Pancreas (tissue), 10 donors: Measurements from ENCODE around the gene SLC44A5. TPM values are rescaled to one million over a fixed set of nuclear protein-coding genes. Genes with fewer than 3 reads are reported as not detected.

Experiments
- ATAC-seq, 4 donors: fragments of 200-7000 bp; cut with Tn5 transposase; one replicate each; pipeline versions ENCODE4 v1.8.0 to v1.9.1; 2020; ENCODE audit warnings: mild to moderate bottlenecking in 4 of 4, moderate library complexity in 4 of 4
- DNase-seq, 6 donors: peaks; one replicate each; pipeline ENCODE4 v3.0.0-alpha.2; 2020
- FAIRE-seq: peaks from 2 replicates; lab custom pipeline; 2012; peaks lifted over from hg19 to GRCh38; lab: Jason Lieb, UNC
- H3K27ac ChIP-seq, 4 donors: fragments of 200-600 bp; sonication (generic); 1 replicate in 3 of 4; 2 replicates in 1 of 4; pipeline versions ENCODE4 v1.5.0 to v1.8.0; 2020
- H3K27me3 ChIP-seq, 4 donors: fragments of 200-600 bp; one replicate each; pipeline ENCODE4 v1.8.0; 2021
- H3K36me3 ChIP-seq, 3 donors: fragments of 200-600 bp; sonication (generic) in 1 of 3; one replicate each; pipeline versions ENCODE4 v1.5.0 to v1.8.0; 2020 to 2021
- H3K4me1 ChIP-seq, 3 donors: fragments of 200-600 bp; one replicate each; pipeline ENCODE4 v1.8.0; 2021
- H3K4me3 ChIP-seq, 4 donors: fragments of 200-600 bp; sonication (generic) in 2 of 4; one replicate each; pipeline versions ENCODE4 v1.5.0 to v1.8.0; 2020 to 2021
- H3K9me3 ChIP-seq, 4 donors: fragments of 200-600 bp; one replicate each; pipeline ENCODE4 v1.8.0; 2021
- WGBS, 2 donors: extraction: QIAGEN DNeasy Blood & Tissue Kit; methylation state at CpG; one replicate each; pipeline ENCODE4 v1.1.7; 2013; 5-methylcytosine and 5-hydroxymethylcytosine counted together
- intact Hi-C, 3 donors: fragments of 100-400 bp; cut with DNase I; formaldehyde crosslinking; loops; one replicate each; pipeline versions ENCODE4 v1.11.1 to v1.14.2; 2022
- polyA plus RNA-seq, 2 donors: library from polyadenylated mRNA; stranded (reverse); fragments of 200-250 nt; gene quantifications; one replicate each; pipeline ENCODE4 v1.2.3, GENCODE V29; 2013
- total RNA-seq, 6 donors: library from RNA; stranded (reverse); fragmentation: NEBNext Ultra II Directional in 4 of 6; extraction: Animal tissue kit (Norgen Biotek cat#: 25700) in 4 of 6; gene quantifications; one replicate each; pipeline versions ENCODE4 v1.2.1 to v1.2.4, GENCODE V29; 2021 to 2023
- TF ChIP-seq, protein P1 (sequence below), 4 donors: fragments of 200-600 bp; sonication (generic) in 3 of 4; IDR thresholded peaks; one replicate each; pipeline versions ENCODE4 v1.5.0 to v1.8.0; 2021; ENCODE audit warnings: antibody characterized with exemption in 4 of 4
- donor health status: healthy with polysubstance abuse.
- donor health status: DM: no; HTN: no; CAD: no; lungs with moderate emphysema.
- donor health status: DM: no; HTN: no; CAD: no.
- donor health status: control.
- donor health status: control.
- donor health status: Bipolar disorder and iron deficiency.
- donor health status: DM: yes; HTN: yes; CAD: no.
- donor health status: DM: no; HTN: no; CAD: no.
- donor health status: DM: no; HTN: no; CAD: no.
- donor health status: DM: yes; HTN: yes; CAD: no.

Gene SLC44A5
- total and polyA plus RNA-seq, 8 donors: 0.16 to 3.4 (median 1.2) TPM

DNA sequence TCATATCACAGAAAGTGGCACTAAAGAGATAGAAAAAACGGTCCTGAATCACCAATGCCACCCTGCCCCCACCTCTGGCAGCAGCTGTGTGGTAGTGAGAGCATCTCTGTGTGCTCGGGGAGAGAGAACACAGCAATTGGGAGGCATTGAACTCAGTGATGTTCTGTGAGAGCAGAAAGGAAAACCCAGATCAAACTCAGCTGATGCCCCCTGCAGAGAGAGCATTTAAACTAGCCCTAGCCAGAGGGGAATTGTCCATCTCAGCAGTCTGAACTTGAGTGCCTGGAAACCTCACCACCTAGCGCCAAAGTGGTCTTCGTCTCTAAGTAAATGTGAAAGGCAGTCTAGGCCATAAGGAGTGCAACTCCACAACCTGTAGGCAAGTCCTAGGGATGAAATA is 21.3 kb downstream of the SLC44A5 start:
- peak in 3 of 4 donors; percentile 13 to 28 (median 26) for ATAC-seq
- no peak for DNase-seq
- TF ChIP-seq, protein P1, sequence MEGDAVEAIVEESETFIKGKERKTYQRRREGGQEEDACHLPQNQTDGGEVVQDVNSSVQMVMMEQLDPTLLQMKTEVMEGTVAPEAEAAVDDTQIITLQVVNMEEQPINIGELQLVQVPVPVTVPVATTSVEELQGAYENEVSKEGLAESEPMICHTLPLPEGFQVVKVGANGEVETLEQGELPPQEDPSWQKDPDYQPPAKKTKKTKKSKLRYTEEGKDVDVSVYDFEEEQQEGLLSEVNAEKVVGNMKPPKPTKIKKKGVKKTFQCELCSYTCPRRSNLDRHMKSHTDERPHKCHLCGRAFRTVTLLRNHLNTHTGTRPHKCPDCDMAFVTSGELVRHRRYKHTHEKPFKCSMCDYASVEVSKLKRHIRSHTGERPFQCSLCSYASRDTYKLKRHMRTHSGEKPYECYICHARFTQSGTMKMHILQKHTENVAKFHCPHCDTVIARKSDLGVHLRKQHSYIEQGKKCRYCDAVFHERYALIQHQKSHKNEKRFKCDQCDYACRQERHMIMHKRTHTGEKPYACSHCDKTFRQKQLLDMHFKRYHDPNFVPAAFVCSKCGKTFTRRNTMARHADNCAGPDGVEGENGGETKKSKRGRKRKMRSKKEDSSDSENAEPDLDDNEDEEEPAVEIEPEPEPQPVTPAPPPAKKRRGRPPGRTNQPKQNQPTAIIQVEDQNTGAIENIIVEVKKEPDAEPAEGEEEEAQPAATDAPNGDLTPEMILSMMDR (IDR thresholded peaks at IDR 0.05): no peak
- intact Hi-C loops: no loop called here
- Histone ChIP-seq H3K9me3 (peaks cover 0 to 3% (median 0%) of the 10 kb centered on the region in 4 donors), H3K4me3 (no peak overlapping the region), H3K4me1 (peaks cover 0 to 23% (median 5%) of the 10 kb centered on the region in 3 donors), H3K27me3 (no peaks in the 10 kb centered on the region), H3K36me3 (no peaks in the 10 kb centered on the region), H3K27ac (peak overlapping the region in 3 of 4 donors; percentile 56 to 84 (median 82))
- no peak for FAIRE-seq
- 69 to 71% methylated on average over 4 of the region's 4 CpGs for WGBS, 2 donors

DNA sequence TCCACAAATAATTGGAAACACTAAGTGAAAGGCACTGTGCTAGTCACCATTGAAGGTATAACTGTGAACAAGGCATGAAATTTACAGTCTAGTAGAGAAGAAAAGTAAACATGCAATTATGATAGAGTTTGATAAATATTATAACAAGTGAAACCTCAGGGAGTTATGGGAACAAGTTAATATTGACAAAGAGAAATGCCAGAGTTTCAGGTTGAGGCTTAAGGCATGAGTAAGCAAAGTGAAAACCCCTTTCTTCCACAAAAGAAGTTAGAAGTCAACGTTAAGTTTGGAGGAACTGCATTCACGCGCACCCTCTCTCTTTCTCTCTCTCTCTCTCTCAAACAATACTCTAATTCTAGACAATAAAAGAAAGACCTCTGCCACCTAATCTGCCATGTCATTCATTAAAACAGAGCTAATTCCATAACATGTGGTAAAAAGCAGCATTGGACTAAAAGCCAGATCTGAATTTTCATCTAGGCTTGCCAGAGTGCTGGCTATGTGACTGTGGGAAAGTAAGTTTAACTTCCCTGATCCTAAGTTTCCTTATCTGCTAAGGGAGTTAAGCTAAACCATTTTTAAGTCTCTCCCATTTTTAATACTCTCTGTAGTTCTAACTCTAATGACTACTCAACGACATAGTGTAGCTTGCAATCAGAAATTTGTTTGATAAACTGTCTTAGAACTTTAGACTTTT is 22.0 kb downstream of the SLC44A5 start:
- Histone ChIP-seq H3K36me3 (no peaks in the 10 kb centered on the region), H3K4me3 (no peak overlapping the region), H3K27me3 (no peaks in the 10 kb centered on the region), H3K9me3 (peaks cover 0 to under 1% (median 0%) of the 10 kb centered on the region in 4 donors), H3K27ac (peak overlapping the region in 3 of 4 donors; percentile 56 to 84 (median 82)), H3K4me1 (peaks cover 0 to 19% (median 5%) of the 10 kb centered on the region in 3 donors)
- intact Hi-C loops: no loop called here
- DNase-seq (no peak), ATAC-seq (peak; percentile 87 to 93 (median 90)), FAIRE-seq (no peak)
- WGBS, 2 donors: 19 to 32% methylated on average over 4 of the region's 4 CpGs
- TF ChIP-seq, protein P1 (IDR thresholded peaks at IDR 0.05): no peak

DNA sequence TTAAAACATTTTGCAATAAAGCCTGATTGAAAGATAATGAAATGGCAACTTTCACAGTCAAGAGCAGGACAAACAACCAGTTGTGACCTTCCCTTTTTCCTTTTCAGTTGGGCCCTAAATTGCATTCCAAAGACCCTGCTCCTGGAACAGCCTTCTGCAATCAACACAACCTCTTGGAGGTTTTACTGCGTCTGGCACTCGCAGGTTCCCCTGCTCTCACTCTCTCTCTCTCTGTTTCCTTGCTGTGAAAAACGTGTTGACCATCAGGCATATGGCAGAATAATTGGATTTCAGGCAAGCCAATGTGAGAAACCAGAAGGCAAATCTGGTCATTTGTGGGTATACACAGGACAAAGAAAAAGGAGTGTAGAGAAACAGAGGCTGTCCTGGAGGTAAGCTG is 23.2 kb downstream of the SLC44A5 start:
- H3K27me3 ChIP-seq: no peaks in the 10 kb centered on the region
- H3K27ac ChIP-seq: no peak overlapping the region
- WGBS, 2 donors: 60 to 68% methylated on average over 3 of the region's 3 CpGs
- FAIRE-seq (no peak), ATAC-seq (no peak), DNase-seq (no peak)
- intact Hi-C loops: no loop called here
- H3K4me1 ChIP-seq: peaks cover 0 to 19% (median 5%) of the 10 kb centered on the region in 3 donors
- H3K9me3 ChIP-seq: no peaks in the 10 kb centered on the region
- TF ChIP-seq, protein P1 (IDR thresholded peaks at IDR 0.05): no peak
- H3K36me3 ChIP-seq: no peaks in the 10 kb centered on the region
- no peak overlapping the region for H3K4me3 ChIP-seq

GRCh38 chr1:75583282-75583681 is 27.6 kb downstream of the SLC44A5 start:
- H3K27ac ChIP-seq: no peak overlapping the region
- no peak for DNase-seq
- no peaks in the 10 kb centered on the region for H3K9me3 ChIP-seq
- H3K4me1 ChIP-seq: peaks cover 0 to 10% (median 0%) of the 10 kb centered on the region in 3 donors
- no peak overlapping the region for H3K4me3 ChIP-seq
- H3K36me3 ChIP-seq: no peaks in the 10 kb centered on the region
- ATAC-seq: no peak
- intact Hi-C loops: no loop called here
- TF ChIP-seq, protein P1 (IDR thresholded peaks at IDR 0.05): no peak
- H3K27me3 ChIP-seq: no peaks in the 10 kb centered on the region
- 63 to 64% methylated on average over 2 of the region's 2 CpGs for whole genome bisulfite sequencing, 2 donors
- FAIRE-seq: no peak

GRCh38 chr1:75582725-75583261 is 28.1 kb downstream of the SLC44A5 start:
- TF ChIP-seq, protein P1 (IDR thresholded peaks at IDR 0.05): no peak
- intact Hi-C loops: no loop called here
- Histone ChIP-seq H3K36me3 (no peaks in the 10 kb centered on the region), H3K27ac (no peak overlapping the region), H3K4me1 (peaks cover 0 to 8% (median 0%) of the 10 kb centered on the region in 3 donors), H3K27me3 (no peaks in the 10 kb centered on the region), H3K4me3 (no peak overlapping the region), H3K9me3 (no peaks in the 10 kb centered on the region)
- DNase-seq (no peak), FAIRE-seq (no peak), ATAC-seq (no peak)
- 76 to 79% methylated on average over 1 of the region's 1 CpG for WGBS, 2 donors
